Astrocyte (in vitro differentiated cells and primary cell): ENCODE data around the gene PSRC1.
A peak's percentile ranks its signal among the peaks of the same experiment; 100 is the strongest.

Source experiments
- CTCF ChIP-seq: IDR thresholded peaks from 2 replicates; pipeline ENCODE4 v1.5.1; 2011; ENCODE audit warnings: low read depth, mild to moderate bottlenecking, inconsistent platforms, low read length, moderate library complexity; ENCODE audit not compliant: insufficient read depth
- EZH2 ChIP-seq: IDR thresholded peaks from 2 replicates; pipeline ENCODE4 v1.6.1; 2012; ENCODE audit warnings: mild to moderate bottlenecking, low read length, inconsistent platforms; ENCODE audit not compliant: insufficient read depth

DNA sequence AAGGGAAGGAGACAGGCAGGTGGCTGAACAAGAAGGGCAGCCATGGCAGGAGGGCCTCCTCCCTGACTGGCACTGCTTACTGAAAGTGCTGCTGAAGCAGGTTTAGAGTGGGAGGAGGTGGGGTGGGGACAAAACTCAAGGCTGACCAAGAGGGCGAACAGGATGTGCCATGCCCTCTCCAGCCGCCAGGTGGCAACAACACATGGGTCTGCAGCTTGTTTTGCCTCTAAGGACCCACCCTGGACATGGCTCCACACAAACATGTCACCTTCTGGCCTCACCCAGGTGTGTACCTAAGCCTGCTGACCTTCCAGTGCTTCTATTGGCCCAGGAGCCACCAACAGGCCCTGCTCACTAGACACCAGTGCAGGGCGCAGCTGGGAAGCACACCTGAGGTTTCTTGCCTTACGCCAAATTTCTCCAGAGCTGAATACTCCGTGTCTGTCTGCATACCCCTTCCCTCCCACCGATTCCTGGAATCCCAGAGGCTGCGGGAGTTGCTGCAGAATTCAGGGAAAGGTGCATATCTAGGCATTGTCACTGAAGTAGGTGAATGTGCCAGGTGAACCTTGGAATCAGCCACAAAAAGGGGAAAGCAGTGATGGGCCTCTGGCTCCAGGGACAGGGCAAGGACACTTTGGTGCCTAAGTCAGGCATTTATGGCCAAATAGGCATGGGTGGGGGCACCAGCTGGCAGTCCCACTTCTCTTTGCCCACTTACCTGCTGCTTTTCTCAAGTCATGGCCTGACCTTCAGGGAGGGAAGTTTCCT is 5.3 kb downstream of the PSRC1 start:
- TF ChIP-seq CTCF (peak; percentile 86), EZH2 (no peak)
